CD14-positive monocyte (primary cell): ENCODE results near the gene KLHDC10. TPM values are rescaled to one million over a fixed set of nuclear protein-coding genes. Genes with fewer than 3 reads are reported as not detected.

Source experiments
- DNase-seq, 3 donors: peaks; one replicate each; pipeline ENCODE4 v3.0.0-alpha.2; 2011 to 2022
- H2AFZ ChIP-seq: 2 replicates; pipeline ENCODE4 v1.6.0; 2012; ENCODE audit warnings: mild to moderate bottlenecking, low read depth, low read length, inconsistent platforms; ENCODE audit not compliant: insufficient read depth, poor library complexity, severe bottlenecking
- H3K27ac ChIP-seq, 2 donors: 1 replicate in 1 of 2; 2 replicates in 1 of 2; pipeline ENCODE4 v1.5.1; 2012 to 2013; ENCODE audit warnings: low read length in 2 of 2, control low read depth in 1 of 2, inconsistent platforms in 1 of 2, low read depth in 1 of 2, mild to moderate bottlenecking in 1 of 2
- H3K27me3 ChIP-seq, 2 donors: one replicate each; pipeline versions ENCODE4 v1.6.0 to v1.6.1; 2011 to 2013; ENCODE audit warnings: low read length in 2 of 2; ENCODE audit not compliant: control insufficient read depth in 2 of 2, insufficient read depth in 2 of 2
- H3K36me3 ChIP-seq, 2 donors: replicated peaks in 1 of 2; 1 replicate in 1 of 2; 2 replicates in 1 of 2; pipeline versions ENCODE4 v1.5.1 to v1.6.1; 2012 to 2013; ENCODE audit warnings: low read length in 2 of 2, control low read depth in 1 of 2, inconsistent platforms in 1 of 2, mild to moderate bottlenecking in 1 of 2; ENCODE audit not compliant: insufficient read depth in 2 of 2, control insufficient read depth in 1 of 2
- H3K4me1 ChIP-seq, 2 donors: 1 replicate in 1 of 2; 2 replicates in 1 of 2; pipeline versions ENCODE4 v1.5.1 to v1.6.1; 2012 to 2013; ENCODE audit warnings: low read length in 2 of 2, control low read depth in 1 of 2, inconsistent platforms in 1 of 2, mild to moderate bottlenecking in 1 of 2, moderate library complexity in 1 of 2; ENCODE audit not compliant: insufficient read depth in 2 of 2, control insufficient read depth in 1 of 2
- H3K4me2 ChIP-seq: replicated peaks from 2 replicates; pipeline ENCODE3; 2012; ENCODE audit warnings: low read length, moderate library complexity, mild to moderate bottlenecking; ENCODE audit not compliant: poor library complexity, severe bottlenecking; ENCODE audit errors: extremely low read depth
- H3K4me3 ChIP-seq, 3 experiments: fragments of 200-600 bp in 1 of 3; sonication (generic) in 1 of 3; replicated peaks in 1 of 3; 1 replicate in 2 of 3; 2 replicates in 1 of 3; pipeline ENCODE4 v1.5.1; 2011 to 2013; ENCODE audit warnings: low read length in 3 of 3, mild to moderate bottlenecking in 3 of 3, control low read depth in 2 of 3, low read depth in 2 of 3, inconsistent platforms in 1 of 3, moderate library complexity in 1 of 3
- H3K79me2 ChIP-seq: 2 replicates; pipeline ENCODE4 v1.6.0; 2012; ENCODE audit warnings: mild to moderate bottlenecking, control low read depth, inconsistent platforms, low read length, moderate library complexity; ENCODE audit not compliant: insufficient read depth
- H3K9ac ChIP-seq: 2 replicates; pipeline ENCODE4 v1.6.0; 2017; ENCODE audit warnings: low read length, mild to moderate bottlenecking; ENCODE audit not compliant: insufficient read depth, poor library complexity, severe bottlenecking
- H3K9me3 ChIP-seq, 2 donors: replicated peaks in 1 of 2; 1 replicate in 1 of 2; 2 replicates in 1 of 2; pipeline versions ENCODE4 v1.5.1 to v1.6.1; 2012 to 2013; ENCODE audit warnings: low read length in 2 of 2, control low read depth in 1 of 2; ENCODE audit not compliant: control insufficient read depth in 1 of 2, insufficient read depth in 1 of 2
- H4K20me1 ChIP-seq: 2 replicates; pipeline ENCODE4 v1.6.0; 2012; ENCODE audit warnings: mild to moderate bottlenecking, low read length, control low read depth, moderate library complexity; ENCODE audit not compliant: insufficient read depth
- H3K27ac Mint-ChIP-seq, 7 donors: one replicate each; pipeline ENCODE4 v1.8.0; 2020; ENCODE audit warnings: mild to moderate bottlenecking in 7 of 7, mixed read lengths in 7 of 7, moderate library complexity in 6 of 7, inconsistent platforms in 2 of 7
- H3K27me3 Mint-ChIP-seq, 3 donors: one replicate each; pipeline ENCODE4 v1.8.0; 2021 to 2022; ENCODE audit warnings: low read depth in 3 of 3, mild to moderate bottlenecking in 3 of 3, mixed read lengths in 3 of 3, moderate library complexity in 3 of 3, inconsistent platforms in 1 of 3
- H3K36me3 Mint-ChIP-seq, 2 donors: one replicate each; pipeline ENCODE4 v1.8.0; 2020; ENCODE audit warnings: mixed read lengths in 2 of 2, inconsistent platforms in 1 of 2, mild to moderate bottlenecking in 1 of 2
- H3K4me1 Mint-ChIP-seq: one replicate; pipeline ENCODE4 v1.8.0; 2020; ENCODE audit warnings: mild to moderate bottlenecking, mixed read lengths
- H3K4me3 Mint-ChIP-seq, 2 donors: one replicate each; pipeline ENCODE4 v1.8.0; 2020; ENCODE audit warnings: mild to moderate bottlenecking in 2 of 2, mixed read lengths in 2 of 2, moderate library complexity in 1 of 2
- H3K9me3 Mint-ChIP-seq, 7 donors: one replicate each; pipeline ENCODE4 v1.8.0; 2020 to 2022; ENCODE audit warnings: mixed read lengths in 7 of 7, mild to moderate bottlenecking in 6 of 7, moderate library complexity in 6 of 7, inconsistent platforms in 2 of 7
- CTCF ChIP-seq: fragments of 200-600 bp; IDR thresholded peaks from one replicate; pipeline ENCODE4 v1.8.0; 2022; ENCODE audit warnings: antibody characterized with exemption, mild to moderate bottlenecking
- WGBS: methylation state at CpG from one replicate; pipeline ENCODE4 v1.1.5; 2013; ENCODE audit warnings: missing lambda C conversion rate; ENCODE audit not compliant: insufficient coverage; 5-methylcytosine and 5-hydroxymethylcytosine counted together
- intact Hi-C, 2 donors: fragments of 100-400 bp; cut with micrococcal nuclease; formaldehyde crosslinking; loops; one replicate each; pipeline versions ENCODE4 v1.15.0 to v1.15.1; 2023
- polyA plus RNA-seq, 3 donors: library from polyadenylated mRNA; depleted of rRNA in 1 of 3; unstranded in 2 of 3; stranded (reverse) in 1 of 3; fragments of 300-500 nt in 2 of 3; fragments of >200 nt in 1 of 3; fragmentation: Illumina TruSeq in 2 of 3; gene quantifications; 1 replicate in 2 of 3; 2 replicates in 1 of 3; pipeline ENCODE4 v1.2.3, GENCODE V29; 2012 to 2021

Gene KLHDC10
- polyA plus RNA-seq, 3 donors: 1.1 to 13.9 (median 2.9) TPM

- H3K36me3 Mint-ChIP-seq: peaks cover 69 to 80% of the 10 kb centered on the region in 2 donors
- H3K4me3 Mint-ChIP-seq: no peak overlapping the region
- H3K9me3 Mint-ChIP-seq: peaks cover 0 to 3% (median 0%) of the 10 kb centered on the region in 7 donors
- Histone ChIP-seq H3K4me2 (no peak overlapping the region), H3K27ac (no peak overlapping the region), H3K27me3 (no peaks in the 10 kb centered on the region), H3K4me1 (peaks cover 15% of the 10 kb centered on the region in 2 donors), H3K36me3 (peaks cover 68 to 81% of the 10 kb centered on the region in 2 donors), H3K4me3 (no peak overlapping the region), H2AFZ (no peak overlapping the region), H4K20me1 (no peaks in the 10 kb centered on the region), H3K9ac (no peak overlapping the region), H3K9me3 (no peaks in the 10 kb centered on the region), H3K79me2 (no peaks in the 10 kb centered on the region)
- peak overlapping the region in 1 of 7 donors; percentile 58 for H3K27ac Mint-ChIP-seq
- intact Hi-C loops: no loop called here
- WGBS: 82% methylated on average over 2 of the region's 7 CpGs
- no peak for DNase-seq
- no peaks in the 10 kb centered on the region for H3K27me3 Mint-ChIP-seq
- peaks cover 14% of the 10 kb centered on the region for H3K4me1 Mint-ChIP-seq
- no peak for TF ChIP-seq CTCF
These were observed 47.6 kb upstream of the KLHDC10 start for GRCh38 chr7:130022623-130023175.

GRCh38 chr7:130024390-130024789 is 45.9 kb upstream of the KLHDC10 start:
- intact Hi-C loops: no loop called here
- Histone ChIP-seq H2AFZ (no peak overlapping the region), H3K4me1 (peaks cover 15% of the 10 kb centered on the region in 2 donors), H3K36me3 (peaks cover 60 to 71% of the 10 kb centered on the region in 2 donors), H3K27ac (peak overlapping the region in 1 of 2 donors; percentile 29), H4K20me1 (no peaks in the 10 kb centered on the region), H3K9ac (no peak overlapping the region), H3K9me3 (no peaks in the 10 kb centered on the region), H3K4me2 (no peak overlapping the region), H3K4me3 (no peak overlapping the region), H3K79me2 (no peaks in the 10 kb centered on the region), H3K27me3 (no peaks in the 10 kb centered on the region)
- no peaks in the 10 kb centered on the region for H3K27me3 Mint-ChIP-seq
- no peak overlapping the region for H3K4me3 Mint-ChIP-seq
- peaks cover 0 to 3% (median 0%) of the 10 kb centered on the region in 7 donors for H3K9me3 Mint-ChIP-seq
- TF ChIP-seq CTCF: no peak
- WGBS: no CpG with 5 or more reads among the region's 5 CpGs
- DNase-seq: no peak
- H3K27ac Mint-ChIP-seq: peak overlapping the region in 4 of 7 donors; percentile 46 to 75 (median 48)
- H3K36me3 Mint-ChIP-seq: peaks cover 60 to 72% of the 10 kb centered on the region in 2 donors
- peaks cover 14% of the 10 kb centered on the region for H3K4me1 Mint-ChIP-seq
